Ishikawa (cell line): ENCODE measurements around the gene HELB.

Experiments used
- CEBPB ChIP-seq: IDR thresholded peaks from 2 replicates; pipeline ENCODE4 v1.6.1; 2012
- CREB1 ChIP-seq: IDR thresholded peaks from 2 replicates; pipeline ENCODE4 v1.6.1; 2012; ENCODE audit warnings: low read depth
- EGR1 ChIP-seq: IDR thresholded peaks from 2 replicates; pipeline ENCODE4 v1.6.1; 2012
- EP300 ChIP-seq: IDR thresholded peaks from 2 replicates; pipeline ENCODE4 v1.6.1; 2012; ENCODE audit warnings: borderline replicate concordance
- FOXM1 ChIP-seq: IDR thresholded peaks from 2 replicates; pipeline ENCODE4 v1.6.1; 2012; ENCODE audit warnings: low read depth, borderline replicate concordance
- MAX ChIP-seq: IDR thresholded peaks from 2 replicates; pipeline ENCODE4 v1.6.1; 2012
- NFIC ChIP-seq: IDR thresholded peaks from 2 replicates; pipeline ENCODE4 v1.6.1; 2012
- RAD21 ChIP-seq: IDR thresholded peaks from 2 replicates; pipeline ENCODE4 v1.6.1; 2012; ENCODE audit warnings: low read depth
- REST ChIP-seq: IDR thresholded peaks from 2 replicates; pipeline ENCODE4 v1.6.1; 2012; ENCODE audit warnings: low read depth, mild to moderate bottlenecking
- TAF1 ChIP-seq: IDR thresholded peaks from 2 replicates; pipeline ENCODE4 v1.6.1; 2012; ENCODE audit warnings: low read depth, mild to moderate bottlenecking
- TCF12 ChIP-seq: IDR thresholded peaks from 2 replicates; pipeline ENCODE4 v1.6.1; 2012; ENCODE audit warnings: low read depth
- TEAD4 ChIP-seq: IDR thresholded peaks from 2 replicates; pipeline ENCODE4 v1.6.1; 2012
- USF1 ChIP-seq: IDR thresholded peaks from 2 replicates; pipeline ENCODE4 v1.6.1; 2012
- YY1 ChIP-seq: IDR thresholded peaks from 2 replicates; pipeline ENCODE4 v1.6.1; 2012; ENCODE audit warnings: low read depth
- ZBTB7A ChIP-seq: IDR thresholded peaks from 2 replicates; pipeline ENCODE4 v1.6.1; 2012; ENCODE audit warnings: low read depth

The HELB gene

GRCh38 chr12:66297080-66297479 is 5.2 kb upstream of the HELB start:
- no peak for TF ChIP-seq NFIC
- no peak for TF ChIP-seq TCF12
- no peak for TF ChIP-seq EP300
- no peak for TF ChIP-seq USF1
- no peak for TF ChIP-seq ZBTB7A
- no peak for TF ChIP-seq YY1
- TF ChIP-seq MAX: no peak
- TF ChIP-seq FOXM1: no peak
- TF ChIP-seq CREB1: no peak
- TF ChIP-seq TAF1: no peak
- TF ChIP-seq REST: no peak
- no peak for TF ChIP-seq CEBPB
- no peak for TF ChIP-seq RAD21
- no peak for TF ChIP-seq EGR1
- TF ChIP-seq TEAD4: no peak

GRCh38 chr12:66297923-66298322 is 4.4 kb upstream of the HELB start:
- TF ChIP-seq TCF12: no peak
- no peak for TF ChIP-seq YY1
- TF ChIP-seq EP300: no peak
- TF ChIP-seq CREB1: no peak

- no peak for TF ChIP-seq EGR1
Observed at GRCh38 chr12:66302827-66303169, 505 bp downstream of the HELB start.

- TF ChIP-seq CEBPB: no peak
- TF ChIP-seq TEAD4: no peak
- no peak for TF ChIP-seq USF1
- TF ChIP-seq TAF1: no peak
- no peak for TF ChIP-seq FOXM1
- TF ChIP-seq RAD21: no peak
- no peak for TF ChIP-seq YY1
- TF ChIP-seq CREB1: no peak
- TF ChIP-seq EGR1: no peak
- TF ChIP-seq MAX: no peak
- TF ChIP-seq ZBTB7A: no peak
- no peak for TF ChIP-seq EP300
- TF ChIP-seq NFIC: no peak
- no peak for TF ChIP-seq TCF12
- TF ChIP-seq REST: no peak
Observed at GRCh38 chr12:66304296-66304900, 2.1 kb downstream of the HELB start.

- TF ChIP-seq ZBTB7A: no peak
- TF ChIP-seq EP300: no peak
- no peak for TF ChIP-seq CEBPB
- TF ChIP-seq TEAD4: no peak
- no peak for TF ChIP-seq RAD21
- TF ChIP-seq YY1: no peak
- TF ChIP-seq NFIC: no peak
- TF ChIP-seq REST: no peak
- TF ChIP-seq EGR1: no peak
- no peak for TF ChIP-seq FOXM1
- TF ChIP-seq CREB1: no peak
- no peak for TF ChIP-seq TCF12
- TF ChIP-seq USF1: no peak
- TF ChIP-seq TAF1: no peak
- no peak for TF ChIP-seq MAX
Observed at GRCh38 chr12:66309606-66310005, 7.3 kb downstream of the HELB start.
